HTERT RPE-1 (cell line): ENCODE data around the gene TFIP11.

Source experiments
- in situ Hi-C: fragments of 300-500 bp; cut with MboI; formaldehyde crosslinking; loops from 4 replicates; pipeline ENCODE4 v1.14.3; 2020; ENCODE audit warnings: low sequenced_read_pairs

Gene TFIP11

GRCh38 chr22:26450453-26451185, 61.7 kb downstream of the TFIP11 start:
- in situ Hi-C loops: no loop called here

GRCh38 chr22:26448941-26449340, 63.3 kb downstream of the TFIP11 start:
- in situ Hi-C loops: no loop called here

- in situ Hi-C loops: no loop called here
Observed at GRCh38 chr22:26448334-26448733, 63.9 kb downstream of the TFIP11 start.

- in situ Hi-C loops: no loop called here
Observed at GRCh38 chr22:26447584-26448329, 64.5 kb downstream of the TFIP11 start.

GRCh38 chr22:26446808-26447515, 65.3 kb downstream of the TFIP11 start:
- in situ Hi-C loops: no loop called here

- in situ Hi-C loops: no loop called here
Observed at GRCh38 chr22:26445577-26446275, 66.5 kb downstream of the TFIP11 start.

GRCh38 chr22:26444777-26445176, 67.5 kb downstream of the TFIP11 start:
- in situ Hi-C loops: no loop called here

- in situ Hi-C loops: no loop called here
Observed at GRCh38 chr22:26443901-26444690, 68.2 kb downstream of the TFIP11 start.

GRCh38 chr22:26442086-26442756, 70.1 kb downstream of the TFIP11 start:
- in situ Hi-C loops: no loop called here
